NCI-H128 (cell line): ENCODE data around the gene LHX1.

Source experiments
- DNase-seq: peaks from one replicate; lab custom pipeline; 2025; ENCODE audit not compliant: unreplicated experiment; lab: John Stamatoyannopoulos, UW

The LHX1 gene

GRCh38 chr17:36921095-36921851, 16.0 kb upstream of the LHX1 start:
- no peak for DNase-seq

GRCh38 chr17:36922175-36922574, 15.1 kb upstream of the LHX1 start:
- no peak for DNase-seq

- DNase-seq = no peak
Measured at GRCh38 chr17:36923814-36924221, 13.5 kb upstream of the LHX1 start.

- DNase-seq = no peak
Measured at GRCh38 chr17:36926226-36926625, 11.0 kb upstream of the LHX1 start.

- DNase-seq = no peak
Measured at GRCh38 chr17:36926701-36927100, 10.6 kb upstream of the LHX1 start.

GRCh38 chr17:36928471-36929345, 8.6 kb upstream of the LHX1 start:
- no peak for DNase-seq

- no peak for DNase-seq
Measured at GRCh38 chr17:36929851-36930582, 7.3 kb upstream of the LHX1 start.

GRCh38 chr17:36930583-36930900, 6.7 kb upstream of the LHX1 start:
- DNase-seq = no peak

- DNase-seq = no peak
Measured at GRCh38 chr17:36931096-36931696, 6.1 kb upstream of the LHX1 start.

GRCh38 chr17:36931697-36932382, 5.4 kb upstream of the LHX1 start:
- DNase-seq = no peak

GRCh38 chr17:36932383-36932693, 4.9 kb upstream of the LHX1 start:
- no peak for DNase-seq

- DNase-seq = no peak
Measured at GRCh38 chr17:36932694-36933511, 4.4 kb upstream of the LHX1 start.

GRCh38 chr17:36933512-36934143, 3.6 kb upstream of the LHX1 start:
- DNase-seq = no peak

GRCh38 chr17:36934144-36934691, 3.1 kb upstream of the LHX1 start:
- DNase-seq = no peak

GRCh38 chr17:36934692-36935630, 2.3 kb upstream of the LHX1 start:
- DNase-seq = no peak

GRCh38 chr17:36935671-36936454, 1.4 kb upstream of the LHX1 start:
- DNase-seq = no peak

GRCh38 chr17:36936455-36937000, 747 bp upstream of the LHX1 start:
- DNase-seq = no peak
